Measurements from ENCODE around the gene RASAL3. TPM values are rescaled to one million over a fixed set of nuclear protein-coding genes. Genes with fewer than 3 reads are reported as not detected.

The RASAL3 gene
- total RNA-seq, 1 donor from 2014 or later: 0.05 TPM

- peak overlapping the region; percentile 92 for H3K4me3 Mint-ChIP-seq (ENCODE audit: unreplicated experiment)
- no peaks in the 10 kb centered on the region for H3K27me3 Mint-ChIP-seq (ENCODE audit: low read depth)
- TF ChIP-seq, protein P1, sequence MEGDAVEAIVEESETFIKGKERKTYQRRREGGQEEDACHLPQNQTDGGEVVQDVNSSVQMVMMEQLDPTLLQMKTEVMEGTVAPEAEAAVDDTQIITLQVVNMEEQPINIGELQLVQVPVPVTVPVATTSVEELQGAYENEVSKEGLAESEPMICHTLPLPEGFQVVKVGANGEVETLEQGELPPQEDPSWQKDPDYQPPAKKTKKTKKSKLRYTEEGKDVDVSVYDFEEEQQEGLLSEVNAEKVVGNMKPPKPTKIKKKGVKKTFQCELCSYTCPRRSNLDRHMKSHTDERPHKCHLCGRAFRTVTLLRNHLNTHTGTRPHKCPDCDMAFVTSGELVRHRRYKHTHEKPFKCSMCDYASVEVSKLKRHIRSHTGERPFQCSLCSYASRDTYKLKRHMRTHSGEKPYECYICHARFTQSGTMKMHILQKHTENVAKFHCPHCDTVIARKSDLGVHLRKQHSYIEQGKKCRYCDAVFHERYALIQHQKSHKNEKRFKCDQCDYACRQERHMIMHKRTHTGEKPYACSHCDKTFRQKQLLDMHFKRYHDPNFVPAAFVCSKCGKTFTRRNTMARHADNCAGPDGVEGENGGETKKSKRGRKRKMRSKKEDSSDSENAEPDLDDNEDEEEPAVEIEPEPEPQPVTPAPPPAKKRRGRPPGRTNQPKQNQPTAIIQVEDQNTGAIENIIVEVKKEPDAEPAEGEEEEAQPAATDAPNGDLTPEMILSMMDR (IDR thresholded peaks at IDR 0.05): peak; percentile 11
- peaks cover 28% of the 10 kb centered on the region for H3K4me1 Mint-ChIP-seq (ENCODE audit: low read depth)
- peak overlapping the region; percentile 96 for H3K27ac Mint-ChIP-seq (ENCODE audit: unreplicated experiment)
- H3K36me3 Mint-ChIP-seq (ENCODE audit: low read depth): peaks cover 4% of the 10 kb centered on the region
- DNase-seq (ENCODE audit: low spot score): peak; percentile 98
- no peaks in the 10 kb centered on the region for H3K9me3 Mint-ChIP-seq (ENCODE audit: low read depth)
These were observed 31.5 kb downstream of the RASAL3 start for GRCh38 chr19:15432629-15433518.

DNA sequence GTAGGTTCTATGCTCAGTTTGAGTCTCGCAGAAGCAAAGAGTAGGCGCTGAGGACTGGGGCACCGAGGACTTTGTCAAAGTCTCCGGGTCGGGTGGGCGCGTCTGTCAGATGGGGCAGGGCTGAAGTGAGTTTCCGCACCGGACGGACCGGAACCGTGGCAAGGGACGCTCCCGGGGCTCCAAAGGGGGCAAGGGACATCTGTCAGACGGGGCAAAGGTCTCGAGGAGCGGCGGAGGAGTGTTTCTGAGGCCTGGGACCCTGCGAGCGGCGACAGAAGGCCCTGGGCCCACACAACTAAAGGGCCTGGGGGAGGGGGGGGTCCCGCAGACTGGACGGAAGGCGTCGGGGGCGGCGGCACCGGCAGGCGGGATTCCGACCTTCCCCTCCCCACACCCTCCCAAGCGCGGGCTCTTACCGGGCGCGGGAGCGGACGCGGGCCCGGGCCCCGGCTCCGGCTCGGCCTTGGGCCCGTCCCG is 32.3 kb downstream of the RASAL3 start:
- Mint-ChIP-seq H3K27me3 (ENCODE audit: low read depth) (no peaks in the 10 kb centered on the region), H3K27ac (ENCODE audit: unreplicated experiment) (peak overlapping the region; percentile 88), H3K9me3 (ENCODE audit: low read depth) (no peaks in the 10 kb centered on the region), H3K4me1 (ENCODE audit: low read depth) (peaks cover 28% of the 10 kb centered on the region), H3K4me3 (ENCODE audit: unreplicated experiment) (peak overlapping the region; percentile 89), H3K36me3 (ENCODE audit: low read depth) (peaks cover 8% of the 10 kb centered on the region)
- no peak for DNase-seq (ENCODE audit: low spot score)
- TF ChIP-seq, protein P1 (IDR thresholded peaks at IDR 0.05): no peak

- peak overlapping the region; percentile 88 for H3K27ac Mint-ChIP-seq (ENCODE audit: unreplicated experiment)
- TF ChIP-seq, protein P1 (IDR thresholded peaks at IDR 0.05): no peak
- H3K9me3 Mint-ChIP-seq (ENCODE audit: low read depth): no peaks in the 10 kb centered on the region
- DNase-seq (ENCODE audit: low spot score): no peak
- H3K36me3 Mint-ChIP-seq (ENCODE audit: low read depth): peaks cover 10% of the 10 kb centered on the region
- no peaks in the 10 kb centered on the region for H3K27me3 Mint-ChIP-seq (ENCODE audit: low read depth)
- H3K4me1 Mint-ChIP-seq (ENCODE audit: low read depth): peaks cover 28% of the 10 kb centered on the region
- peak overlapping the region; percentile 89 for H3K4me3 Mint-ChIP-seq (ENCODE audit: unreplicated experiment)
These were observed 32.8 kb downstream of the RASAL3 start for GRCh38 chr19:15431396-15432017.

DNA sequence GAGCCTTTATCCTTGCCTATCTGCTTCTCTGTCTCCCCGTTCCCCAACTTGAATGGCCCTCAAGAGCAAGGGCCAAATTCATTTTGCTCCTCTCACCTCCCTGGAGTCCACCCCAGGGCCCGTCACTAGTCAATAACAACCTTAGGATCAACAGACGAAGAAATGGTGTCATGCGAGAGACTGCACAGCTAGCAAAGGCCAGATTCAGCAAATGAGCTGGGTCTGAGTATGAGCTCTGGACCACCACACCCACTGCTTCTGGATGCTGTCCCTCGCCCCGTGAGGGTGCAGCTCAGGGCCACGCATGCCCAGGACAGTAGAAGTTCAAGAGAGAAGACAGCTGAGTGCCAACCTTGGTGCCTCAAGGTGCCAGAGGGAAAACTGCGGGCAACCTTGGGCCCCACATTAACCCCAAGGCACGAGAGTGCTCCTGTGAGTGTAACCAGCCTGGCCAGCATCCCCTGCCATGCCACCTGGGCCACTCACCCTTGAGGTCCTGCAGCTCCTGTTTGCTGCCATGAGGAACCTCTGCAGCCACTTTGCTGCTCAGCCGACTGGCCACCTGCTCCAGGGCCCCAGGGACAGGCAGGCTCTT is 33.7 kb downstream of the RASAL3 start:
- Mint-ChIP-seq H3K9me3 (ENCODE audit: low read depth) (no peaks in the 10 kb centered on the region), H3K27me3 (ENCODE audit: low read depth) (no peaks in the 10 kb centered on the region), H3K36me3 (ENCODE audit: low read depth) (peaks cover 12% of the 10 kb centered on the region), H3K27ac (ENCODE audit: unreplicated experiment) (peak overlapping the region; percentile 49), H3K4me3 (ENCODE audit: unreplicated experiment) (no peak overlapping the region), H3K4me1 (ENCODE audit: low read depth) (peaks cover 28% of the 10 kb centered on the region)
- TF ChIP-seq, protein P1 (IDR thresholded peaks at IDR 0.05): no peak
- no peak for DNase-seq (ENCODE audit: low spot score)

DNA sequence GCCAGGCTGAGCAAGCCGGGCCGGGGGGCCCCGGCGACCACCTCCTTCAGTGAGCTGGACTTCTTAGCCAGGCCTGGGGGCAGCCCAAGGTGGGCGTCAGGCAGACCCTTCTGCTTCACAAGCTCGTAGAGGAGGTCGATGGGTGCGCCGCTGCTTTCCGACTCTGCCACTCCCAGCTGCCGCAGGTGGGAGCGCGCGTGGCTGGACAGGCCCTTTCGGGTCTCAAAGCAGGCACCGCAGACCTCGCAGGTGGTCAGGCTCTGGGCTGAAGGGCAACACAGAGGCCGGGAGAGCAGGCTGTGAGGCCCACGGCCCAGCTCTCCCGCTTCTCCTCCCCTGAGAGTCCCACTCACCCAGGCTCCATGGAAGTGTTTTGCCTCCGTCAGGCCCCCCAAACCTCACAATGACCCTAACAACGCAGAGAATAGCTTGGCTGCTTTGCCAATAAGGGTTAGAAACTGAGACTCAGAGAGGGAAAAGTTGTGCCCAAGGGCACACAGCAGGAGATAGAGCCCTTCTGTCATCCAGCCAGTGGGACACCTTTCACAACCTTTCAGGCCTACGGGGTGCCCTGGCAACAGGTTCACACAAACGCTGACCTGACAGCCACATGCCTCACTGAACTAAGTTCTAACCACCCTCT is 34.4 kb downstream of the RASAL3 start:
- Mint-ChIP-seq H3K27me3 (ENCODE audit: low read depth) (no peaks in the 10 kb centered on the region), H3K36me3 (ENCODE audit: low read depth) (peaks cover 14% of the 10 kb centered on the region), H3K27ac (ENCODE audit: unreplicated experiment) (no peak overlapping the region), H3K4me1 (ENCODE audit: low read depth) (peaks cover 28% of the 10 kb centered on the region), H3K4me3 (ENCODE audit: unreplicated experiment) (no peak overlapping the region), H3K9me3 (ENCODE audit: low read depth) (no peaks in the 10 kb centered on the region)
- TF ChIP-seq, protein P1 (IDR thresholded peaks at IDR 0.05): no peak
- DNase-seq (ENCODE audit: low spot score): no peak
